ENCODE results near the gene CNN3.

DNA sequence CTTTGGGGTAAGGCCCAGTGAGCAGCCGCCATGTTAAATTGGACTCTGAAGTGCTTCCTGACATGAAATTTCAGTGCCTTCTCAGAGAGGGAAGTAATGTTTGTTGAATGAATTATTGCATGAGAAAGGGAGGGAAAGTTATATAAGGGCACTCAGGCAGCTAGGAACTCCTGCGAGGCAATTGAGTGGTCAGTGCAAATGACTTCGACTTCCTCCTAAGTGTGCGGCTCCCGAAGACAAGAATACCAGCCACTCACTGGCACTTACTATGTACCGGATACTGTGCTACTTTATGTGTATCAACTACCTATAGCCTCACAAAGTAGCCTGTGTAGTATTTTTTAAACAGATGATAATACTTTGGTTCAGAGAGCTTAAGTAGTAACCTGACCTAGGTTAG is 52.5 kb downstream of the CNN3 start:
- TF ChIP-seq POLR2A (IDR thresholded peaks at IDR 0.05; ENCODE audit: low read length) (no peak), GATA1 (IDR thresholded peaks at IDR 0.05; ENCODE audit: low read depth, low read length) (no peak)

Data from erythroblast (primary cell).